Osteoblast (primary cell): ENCODE measurements around the gene PRKAG2. TPM values are rescaled to one million over a fixed set of nuclear protein-coding genes. Genes with fewer than 3 reads are reported as not detected.

Experiments
- DNase-seq: peaks from one replicate; pipeline ENCODE4 v3.0.0; 2011; ENCODE audit warnings: low spot score, mixed read lengths; ENCODE audit not compliant: insufficient read length; ENCODE audit errors: missing footprints
- H2AFZ ChIP-seq: 2 replicates; pipeline ENCODE4 v1.6.0; 2011; ENCODE audit warnings: mild to moderate bottlenecking, low read length
- H3K27ac ChIP-seq: 2 replicates; pipeline ENCODE4 v1.5.1; 2011; ENCODE audit warnings: mild to moderate bottlenecking, low read depth, low read length, moderate library complexity
- H3K27me3 ChIP-seq: 2 replicates; pipeline ENCODE4 v1.6.0; 2012; ENCODE audit warnings: mild to moderate bottlenecking, control low read depth, inconsistent platforms, low read length, moderate library complexity; ENCODE audit not compliant: insufficient read depth
- H3K36me3 ChIP-seq: 2 replicates; pipeline ENCODE4 v1.5.1; 2011; ENCODE audit warnings: mild to moderate bottlenecking, low read length, control low read depth, moderate library complexity; ENCODE audit not compliant: insufficient read depth
- H3K4me1 ChIP-seq: 2 replicates; pipeline ENCODE4 v1.5.1; 2011; ENCODE audit warnings: mild to moderate bottlenecking, low read length, control low read depth, moderate library complexity; ENCODE audit not compliant: insufficient read depth
- H3K4me2 ChIP-seq: 2 replicates; pipeline ENCODE4 v1.6.0; 2011; ENCODE audit warnings: mild to moderate bottlenecking, low read length; ENCODE audit not compliant: insufficient read depth
- H3K4me3 ChIP-seq: fragments of 200-600 bp; sonication (generic); 3 replicates; pipeline ENCODE4 v1.5.1; 2012; ENCODE audit warnings: mild to moderate bottlenecking, low read length, inconsistent platforms; ENCODE audit not compliant: insufficient read depth
- H3K79me2 ChIP-seq: 2 replicates; pipeline ENCODE4 v1.6.0; 2012; ENCODE audit warnings: mild to moderate bottlenecking, low read length, control low read depth, inconsistent platforms; ENCODE audit not compliant: insufficient read depth
- H3K9me3 ChIP-seq: 2 replicates; pipeline ENCODE4 v1.5.1; 2011; ENCODE audit warnings: low read depth, low read length, control low read depth
- H4K20me1 ChIP-seq: 2 replicates; pipeline ENCODE4 v1.6.0; 2012; ENCODE audit warnings: mild to moderate bottlenecking, low read length, control low read depth; ENCODE audit not compliant: insufficient read depth
- total RNA-seq: library from RNA; depleted of rRNA; stranded (reverse); fragments of >200 nt; gene quantifications from 2 replicates; pipeline ENCODE4 v1.2.3, GENCODE V29; 2012
- TF ChIP-seq, protein P1 (sequence below): IDR thresholded peaks from 2 replicates; pipeline ENCODE4 v1.5.1; 2011; ENCODE audit warnings: mild to moderate bottlenecking, low read depth, low read length, moderate library complexity; ENCODE audit errors: extremely low read depth

The PRKAG2 gene
- total RNA-seq, 1 donor = 20.6 TPM

- TF ChIP-seq, protein P1, sequence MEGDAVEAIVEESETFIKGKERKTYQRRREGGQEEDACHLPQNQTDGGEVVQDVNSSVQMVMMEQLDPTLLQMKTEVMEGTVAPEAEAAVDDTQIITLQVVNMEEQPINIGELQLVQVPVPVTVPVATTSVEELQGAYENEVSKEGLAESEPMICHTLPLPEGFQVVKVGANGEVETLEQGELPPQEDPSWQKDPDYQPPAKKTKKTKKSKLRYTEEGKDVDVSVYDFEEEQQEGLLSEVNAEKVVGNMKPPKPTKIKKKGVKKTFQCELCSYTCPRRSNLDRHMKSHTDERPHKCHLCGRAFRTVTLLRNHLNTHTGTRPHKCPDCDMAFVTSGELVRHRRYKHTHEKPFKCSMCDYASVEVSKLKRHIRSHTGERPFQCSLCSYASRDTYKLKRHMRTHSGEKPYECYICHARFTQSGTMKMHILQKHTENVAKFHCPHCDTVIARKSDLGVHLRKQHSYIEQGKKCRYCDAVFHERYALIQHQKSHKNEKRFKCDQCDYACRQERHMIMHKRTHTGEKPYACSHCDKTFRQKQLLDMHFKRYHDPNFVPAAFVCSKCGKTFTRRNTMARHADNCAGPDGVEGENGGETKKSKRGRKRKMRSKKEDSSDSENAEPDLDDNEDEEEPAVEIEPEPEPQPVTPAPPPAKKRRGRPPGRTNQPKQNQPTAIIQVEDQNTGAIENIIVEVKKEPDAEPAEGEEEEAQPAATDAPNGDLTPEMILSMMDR = no peak
- no peak overlapping the region for H2AFZ ChIP-seq
- no peak overlapping the region for H3K27ac ChIP-seq
- no peak overlapping the region for H3K4me2 ChIP-seq
- DNase-seq = peak; percentile 72
- H3K9me3 ChIP-seq = no peaks in the 10 kb centered on the region
- H3K4me3 ChIP-seq = no peak overlapping the region
- H4K20me1 ChIP-seq = no peaks in the 10 kb centered on the region
- no peaks in the 10 kb centered on the region for H3K79me2 ChIP-seq
- H3K36me3 ChIP-seq = peaks cover 53% of the 10 kb centered on the region
- no peaks in the 10 kb centered on the region for H3K27me3 ChIP-seq
- H3K4me1 ChIP-seq = no peaks in the 10 kb centered on the region
Measured at GRCh38 chr7:151558575-151558974, 318.3 kb downstream of the PRKAG2 start.

DNA sequence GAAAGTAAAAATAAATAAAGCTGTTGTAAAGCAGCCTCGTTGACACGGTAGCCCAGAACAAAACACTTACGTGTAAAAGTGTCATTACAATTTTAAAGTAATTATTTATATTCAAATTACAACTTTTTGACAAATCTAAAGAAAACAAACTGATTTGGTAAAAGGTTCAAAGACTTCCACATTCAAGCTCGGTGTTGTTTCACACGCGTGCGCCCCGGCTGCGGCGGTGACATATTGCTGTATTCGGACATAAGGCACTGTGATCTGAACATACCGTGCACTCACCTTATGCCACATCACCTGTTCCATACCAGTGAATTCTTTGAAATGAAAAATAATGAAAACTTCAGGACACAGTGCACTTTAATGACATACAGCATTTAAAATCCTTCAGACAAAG is 320.3 kb downstream of the PRKAG2 start:
- no peaks in the 10 kb centered on the region for H3K4me1 ChIP-seq

DNA sequence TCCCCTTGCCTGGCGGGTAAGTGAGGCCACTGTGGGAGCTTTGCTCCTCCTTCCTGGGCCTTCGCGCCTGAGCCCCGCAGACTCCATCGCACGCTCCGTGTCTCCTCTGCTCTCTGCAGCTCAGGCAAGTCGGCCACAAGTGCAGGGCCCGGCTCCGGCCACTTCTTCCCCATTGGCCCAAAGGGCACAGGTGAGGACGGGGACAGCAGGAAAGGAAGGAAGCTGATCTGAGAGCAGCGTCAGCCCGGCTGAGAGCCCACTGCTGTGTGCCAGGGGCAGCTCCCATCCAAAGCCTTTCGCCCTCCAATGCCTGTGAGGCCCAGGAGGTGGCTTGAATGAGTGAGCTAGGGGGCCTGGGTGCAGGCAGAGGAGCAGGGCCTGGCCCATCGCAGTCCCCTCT is 323.6 kb downstream of the PRKAG2 start:
- Histone ChIP-seq H3K27me3 (peaks cover 4% of the 10 kb centered on the region), H4K20me1 (no peaks in the 10 kb centered on the region), H2AFZ (no peak overlapping the region), H3K36me3 (peaks cover 17% of the 10 kb centered on the region), H3K4me3 (no peak overlapping the region), H3K27ac (no peak overlapping the region), H3K9me3 (no peaks in the 10 kb centered on the region), H3K79me2 (no peaks in the 10 kb centered on the region), H3K4me1 (no peaks in the 10 kb centered on the region), H3K4me2 (no peak overlapping the region)
- DNase-seq = no peak
- TF ChIP-seq, protein P1 = no peak

More for the DNA sequence above, 320.3 kb downstream of the PRKAG2 start:
- no peak overlapping the region for H2AFZ ChIP-seq
- H3K4me3 ChIP-seq = no peak overlapping the region
- no peak overlapping the region for H3K27ac ChIP-seq
- TF ChIP-seq, protein P1 = no peak
- no peaks in the 10 kb centered on the region for H4K20me1 ChIP-seq
- no peak for DNase-seq
- peaks cover 48% of the 10 kb centered on the region for H3K36me3 ChIP-seq
- H3K9me3 ChIP-seq = no peaks in the 10 kb centered on the region
- no peaks in the 10 kb centered on the region for H3K79me2 ChIP-seq
- no peak overlapping the region for H3K4me2 ChIP-seq
- H3K27me3 ChIP-seq = no peaks in the 10 kb centered on the region

GRCh38 chr7:151552352-151553028 is 324.4 kb downstream of the PRKAG2 start:
- Histone ChIP-seq H3K36me3 (peaks cover 11% of the 10 kb centered on the region), H3K27me3 (peaks cover 12% of the 10 kb centered on the region), H2AFZ (no peak overlapping the region), H3K4me3 (no peak overlapping the region), H3K4me2 (no peak overlapping the region), H3K4me1 (no peaks in the 10 kb centered on the region), H4K20me1 (no peaks in the 10 kb centered on the region), H3K9me3 (no peaks in the 10 kb centered on the region), H3K79me2 (no peaks in the 10 kb centered on the region), H3K27ac (no peak overlapping the region)
- TF ChIP-seq, protein P1 = no peak
- DNase-seq = peak; percentile 66
